ENCODE results near the gene FCGR1A. TPM values are rescaled to one million over a fixed set of nuclear protein-coding genes. Genes with fewer than 3 reads are reported as not detected.
"Not testable (repeated sequence)": the region's sequence is repeated elsewhere in the genome, so short reads cannot be mapped to it uniquely, and the experiment has no call there.

Gene FCGR1A
- total RNA-seq, 1 experiment from 2014 or later, result not detected

- H3K27me3 ChIP-seq (ENCODE audit: insufficient read depth, low read length); H3K27ac ChIP-seq (ENCODE audit: low read depth, low read length); H3K4me3 ChIP-seq (replicated peaks in 1 of 2; ENCODE audit: low read depth in 1 of 2, low read length in 2 of 2); DNase-seq (ENCODE audit: low read depth, low spot score); H2AFZ ChIP-seq (ENCODE audit: low read depth, low read length, poor library complexity, severe bottlenecking); H3K79me2 ChIP-seq (ENCODE audit: insufficient read depth, low read length); H4K20me1 ChIP-seq (ENCODE audit: insufficient read depth); intact Hi-C loops (cut with micrococcal nuclease); POLR2A ChIA-PET; H3K4me1 ChIP-seq (ENCODE audit: control insufficient read depth in 1 of 2, insufficient read depth in 2 of 2, low read length in 2 of 2); H3K9ac ChIP-seq (ENCODE audit: low read length); H3K36me3 ChIP-seq (ENCODE audit: control insufficient read depth in 1 of 2, insufficient read depth in 2 of 2, low read length in 2 of 2); RAD21 ChIA-PET (ENCODE audit: low non-redundant PET in 1 of 2, low total read pairs in 2 of 2, uncharacterized antibody in 2 of 2, unreplicated experiment in 2 of 2); CTCF ChIA-PET; H3K4me2 ChIP-seq (ENCODE audit: low read length); H3K9me2 ChIP-seq (ENCODE audit: insufficient read depth); H3K9me3 ChIP-seq (ENCODE audit: control insufficient read depth in 1 of 2, insufficient read depth in 1 of 2, low read depth in 1 of 2, low read length in 2 of 2): not testable (repeated sequence)
- ATAC-seq, result peak; percentile 73
- TSS peak; percentile 84 for BruUV-seq (replicated peaks)
Measured at GRCh38 chr1:149832316-149833126, 50.0 kb downstream of the FCGR1A start.

GRCh38 chr1:149833144-149833543 lies 50.6 kb downstream of the FCGR1A start:
- H3K27me3 ChIP-seq (ENCODE audit: insufficient read depth, low read length); H3K79me2 ChIP-seq (ENCODE audit: insufficient read depth, low read length); H3K4me3 ChIP-seq (replicated peaks in 1 of 2; ENCODE audit: low read depth in 1 of 2, low read length in 2 of 2); H3K4me2 ChIP-seq (ENCODE audit: low read length); BruUV-seq (replicated peaks); H3K4me1 ChIP-seq (ENCODE audit: control insufficient read depth in 1 of 2, insufficient read depth in 2 of 2, low read length in 2 of 2); H2AFZ ChIP-seq (ENCODE audit: low read depth, low read length, poor library complexity, severe bottlenecking); H3K27ac ChIP-seq (ENCODE audit: low read depth, low read length); H3K9me2 ChIP-seq (ENCODE audit: insufficient read depth); H4K20me1 ChIP-seq (ENCODE audit: insufficient read depth); H3K9ac ChIP-seq (ENCODE audit: low read length); POLR2A ChIA-PET; RAD21 ChIA-PET (ENCODE audit: low non-redundant PET in 1 of 2, low total read pairs in 2 of 2, uncharacterized antibody in 2 of 2, unreplicated experiment in 2 of 2); intact Hi-C loops (cut with micrococcal nuclease); DNase-seq (ENCODE audit: low read depth, low spot score); H3K36me3 ChIP-seq (ENCODE audit: control insufficient read depth in 1 of 2, insufficient read depth in 2 of 2, low read length in 2 of 2); H3K9me3 ChIP-seq (ENCODE audit: control insufficient read depth in 1 of 2, insufficient read depth in 1 of 2, low read depth in 1 of 2, low read length in 2 of 2); CTCF ChIA-PET: not testable (repeated sequence)
- ATAC-seq, result peak; percentile 18

- BruUV-seq (replicated peaks); DNase-seq (ENCODE audit: low read depth, low spot score); H4K20me1 ChIP-seq (ENCODE audit: insufficient read depth); H3K27me3 ChIP-seq (ENCODE audit: insufficient read depth, low read length); RAD21 ChIA-PET (ENCODE audit: low non-redundant PET in 1 of 2, low total read pairs in 2 of 2, uncharacterized antibody in 2 of 2, unreplicated experiment in 2 of 2); H3K27ac ChIP-seq (ENCODE audit: low read depth, low read length); H3K4me3 ChIP-seq (replicated peaks in 1 of 2; ENCODE audit: low read depth in 1 of 2, low read length in 2 of 2); H2AFZ ChIP-seq (ENCODE audit: low read depth, low read length, poor library complexity, severe bottlenecking); H3K9ac ChIP-seq (ENCODE audit: low read length); CTCF ChIA-PET; H3K36me3 ChIP-seq (ENCODE audit: control insufficient read depth in 1 of 2, insufficient read depth in 2 of 2, low read length in 2 of 2); H3K4me2 ChIP-seq (ENCODE audit: low read length); intact Hi-C loops (cut with micrococcal nuclease); H3K9me3 ChIP-seq (ENCODE audit: control insufficient read depth in 1 of 2, insufficient read depth in 1 of 2, low read depth in 1 of 2, low read length in 2 of 2); H3K9me2 ChIP-seq (ENCODE audit: insufficient read depth); POLR2A ChIA-PET: not testable (repeated sequence)
- Histone ChIP-seq H3K4me1 (ENCODE audit: control insufficient read depth in 1 of 2, insufficient read depth in 2 of 2, low read length in 2 of 2) (peaks cover 8 to 20% of the 10 kb centered on the region in 2 experiments), H3K79me2 (ENCODE audit: insufficient read depth, low read length) (peaks cover 29% of the 10 kb centered on the region)
- ATAC-seq, result peak; percentile 46
Measured at GRCh38 chr1:149841149-149841548, 58.7 kb downstream of the FCGR1A start.

Other genes starting within 250 kb of the FCGR1A start
- gene PPIAL4C, start 198.8 kb upstream of the FCGR1A start, total RNA-seq (2021; ENCODE audit: unreplicated experiment), result not detected
- 20.4 TPM for gene BOLA1, start 116.9 kb downstream of the FCGR1A start, total RNA-seq (2021; ENCODE audit: unreplicated experiment)
- 0.15 TPM for gene SV2A, start 135.2 kb downstream of the FCGR1A start, total RNA-seq (2021; ENCODE audit: unreplicated experiment)
- 88.5 TPM for gene SF3B4, start 145.1 kb downstream of the FCGR1A start, total RNA-seq (2021; ENCODE audit: unreplicated experiment)
- gene MTMR11, start 154.2 kb downstream of the FCGR1A start, total RNA-seq (2021; ENCODE audit: unreplicated experiment), result 10.5 TPM
- gene OTUD7B, start 228.0 kb downstream of the FCGR1A start, total RNA-seq (2021; ENCODE audit: unreplicated experiment), result 23.7 TPM

All from HCT116 (cell line).